K562 (cell line): ENCODE measurements around the gene JPH3. TPM values are rescaled to one million over a fixed set of nuclear protein-coding genes. Genes with fewer than 3 reads are reported as not detected.

Source experiments
- CTCFL ChIP-seq: IDR thresholded peaks from 2 replicates; pipeline ENCODE4 v1.6.1; 2011; ENCODE audit warnings: borderline replicate concordance, low read depth, mild to moderate bottlenecking, moderate library complexity, low read length; ENCODE audit not compliant: insufficient read depth, poor library complexity, severe bottlenecking
- E2F6 ChIP-seq, 2 experiments: IDR thresholded peaks; 2 replicates each; pipeline ENCODE4 v1.6.1; 2011; ENCODE audit warnings: borderline replicate concordance in 1 of 2, control low read depth in 1 of 2, low read depth in 1 of 2, low read length in 1 of 2, mild to moderate bottlenecking in 1 of 2, mixed read lengths in 1 of 2, moderate library complexity in 1 of 2; ENCODE audit not compliant: insufficient read depth in 1 of 2, insufficient read length in 1 of 2, poor library complexity in 1 of 2, severe bottlenecking in 1 of 2; ENCODE audit errors: extremely low read depth in 1 of 2
- ELF1 ChIP-seq: fragments of 200-800 bp; sonication (Bioruptor generic); IDR thresholded peaks from 2 replicates; pipeline ENCODE4 v1.6.1; 2016; ENCODE audit warnings: missing genetic modification characterization, missing compliant biosample characterization
- GABPB2 ChIP-seq: fragments of 250-450 bp; sonication (Bioruptor Pico); conservative IDR thresholded peaks from 2 replicates; pipeline ENCODE4 v1.5.1; 2021; ENCODE audit warnings: mild to moderate bottlenecking
- MBD2 ChIP-seq: sonication (generic); IDR thresholded peaks from 2 replicates; pipeline ENCODE4 v1.6.1; 2016; ENCODE audit warnings: low read depth, borderline replicate concordance
- MTA1 ChIP-seq: fragments of 450-650 bp; IDR thresholded peaks from 2 replicates; pipeline ENCODE4 v1.6.1; 2017; ENCODE audit warnings: borderline replicate concordance
- NR4A1 ChIP-seq, 2 experiments: fragments of 250-450 bp in 1 of 2; fragments of 450-650 bp in 1 of 2; sonication (Bioruptor Pico) in 1 of 2; IDR thresholded peaks; 2 replicates each; pipeline versions ENCODE4 v1.4.0 to v1.6.1; 2016 to 2020; ENCODE audit warnings: mild to moderate bottlenecking in 2 of 2, missing compliant biosample characterization in 1 of 2, missing genetic modification characterization in 1 of 2, moderate library complexity in 1 of 2
- PTTG1 ChIP-seq: fragments of 450-650 bp; IDR thresholded peaks from 2 replicates; pipeline ENCODE4 v1.6.1; 2016; ENCODE audit warnings: low read depth, mild to moderate bottlenecking, missing genetic modification characterization, missing compliant biosample characterization
- RBM25 ChIP-seq: fragments of 200-400 bp; formaldehyde crosslinking; IDR thresholded peaks from 2 replicates; pipeline ENCODE4 v1.6.1; 2018; ENCODE audit warnings: low read length, low read depth, moderate library complexity; ENCODE audit not compliant: severe bottlenecking
- STAT5B ChIP-seq: fragments of 250-450 bp; sonication (Bioruptor Pico); IDR thresholded peaks from 2 replicates; pipeline ENCODE4 v1.8.0; 2021; ENCODE audit warnings: mild to moderate bottlenecking, inconsistent platforms
- TBP ChIP-seq: optimal IDR thresholded peaks from 2 replicates; pipeline ENCODE3; 2011; ENCODE audit warnings: low read depth, low read length, improper control_type of control experiment
- TSC22D4 ChIP-seq: fragments of 450-650 bp; IDR thresholded peaks from 2 replicates; pipeline ENCODE4 v1.6.1; 2016; ENCODE audit warnings: missing genetic modification characterization, missing biosample characterization, control low read depth
- ZNF263 ChIP-seq: sonication (generic); formaldehyde crosslinking; IDR thresholded peaks from 2 replicates; pipeline ENCODE4 v1.8.0; 2022; ENCODE audit warnings: mild to moderate bottlenecking, missing genetic modification reagents, borderline replicate concordance
- ZNF77 ChIP-seq: fragments of 250-450 bp; sonication (Bioruptor Pico); IDR thresholded peaks from 2 replicates; pipeline ENCODE4 v1.5.0; 2020
- polyA plus RNA-seq, 8 experiments: library from polyadenylated mRNA; depleted of rRNA in 4 of 8; stranded (reverse) in 5 of 8; unstranded in 3 of 8; fragments of >200 nt; fragmentation: Nextera tagmentation in 2 of 8; fragmentation: Illumina TruSeq in 1 of 8; extraction: Ambion mirVana in 2 of 8; extraction: Trizol in 1 of 8; gene quantifications; 2 replicates each; pipeline versions ENCODE4 v1.2.1 to v1.2.3, GENCODE V29; 2011 to 2014; ENCODE audit warnings: inconsistent platforms in 1 of 8, missing spikeins in 1 of 8
- total RNA-seq, 7 experiments: library from RNA; depleted of rRNA in 6 of 7; stranded (reverse); fragments of >200 nt in 6 of 7; fragmentation: Illumina TruSeq in 2 of 7; extraction: Trizol in 2 of 7; gene quantifications; 2 replicates each; pipeline versions ENCODE4 v1.2.1 to v1.2.3, GENCODE V29; 2011 to 2021; ENCODE audit warnings: low replicate concordance in 1 of 7
- TF ChIP-seq, protein P1 (sequence below): fragments of 250-450 bp; sonication (Bioruptor Pico); IDR thresholded peaks from 2 replicates; pipeline ENCODE4 v1.8.0; 2021; ENCODE audit warnings: mild to moderate bottlenecking, moderate library complexity
- TF ChIP-seq, protein P2 (sequence below), 2 experiments: fragments of 200-800 bp in 1 of 2; sonication (Bioruptor generic) in 1 of 2; sonication (generic) in 1 of 2; formaldehyde crosslinking in 1 of 2; IDR thresholded peaks in 1 of 2; conservative IDR thresholded peaks in 1 of 2; 2 replicates each; pipeline versions ENCODE4 v1.5.0 to v1.6.1; 2016 to 2020; ENCODE audit warnings: missing compliant biosample characterization in 1 of 2, missing genetic modification characterization in 1 of 2, missing genetic modification reagents in 1 of 2

JPH3 gene
- total and polyA plus RNA-seq, 9 of the 15 experiments (the other 6 are each of a cell fraction or from before 2014, with no cell fraction given): 0.01 TPM; not detected in 8

DNA sequence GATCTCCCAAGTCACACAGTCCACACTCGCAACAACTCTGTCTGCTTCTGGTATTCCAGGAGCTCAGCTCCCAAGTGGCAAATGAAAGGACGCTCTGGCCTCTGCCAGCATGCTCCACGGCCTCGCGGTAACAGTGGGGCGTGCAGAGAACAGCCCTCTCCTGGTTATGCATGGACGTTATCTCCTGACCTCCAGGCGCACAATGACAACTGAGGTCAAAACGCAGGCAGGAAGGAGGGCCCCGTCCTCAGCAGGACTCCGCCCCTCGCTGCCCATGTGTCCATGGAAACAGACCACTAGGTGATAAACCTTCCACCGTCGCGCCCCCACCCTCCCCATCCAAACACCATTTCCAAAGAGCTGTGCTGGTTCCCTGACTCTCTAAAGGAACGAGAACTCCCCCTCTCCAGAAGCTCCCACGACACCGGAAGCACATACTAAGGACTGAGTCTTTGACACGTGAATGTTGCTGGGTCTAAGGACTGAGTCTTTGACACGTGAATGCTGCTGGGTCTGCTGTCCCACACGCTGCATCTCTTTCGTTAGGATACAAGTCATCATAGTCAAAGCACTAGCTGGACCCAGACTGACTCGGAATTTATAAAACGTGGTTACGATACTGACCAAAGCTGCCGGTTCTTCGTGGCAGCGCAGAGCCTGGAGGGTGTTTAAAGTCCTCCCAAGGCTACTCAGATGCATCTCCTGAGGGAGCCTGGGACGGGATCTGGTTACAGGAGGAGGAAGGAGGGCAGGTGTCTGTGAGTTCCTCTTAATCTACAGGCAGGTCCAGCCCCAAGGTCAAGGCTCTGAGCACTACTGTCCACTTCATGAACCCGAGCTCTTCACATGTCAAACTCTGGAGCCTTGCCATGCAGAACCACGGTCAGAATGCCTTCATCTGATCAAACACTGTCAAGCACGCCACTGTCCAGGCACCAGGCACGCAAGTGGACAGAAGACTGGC, 119.6 kb downstream of the JPH3 start (continued):
- TF ChIP-seq, protein P1, sequence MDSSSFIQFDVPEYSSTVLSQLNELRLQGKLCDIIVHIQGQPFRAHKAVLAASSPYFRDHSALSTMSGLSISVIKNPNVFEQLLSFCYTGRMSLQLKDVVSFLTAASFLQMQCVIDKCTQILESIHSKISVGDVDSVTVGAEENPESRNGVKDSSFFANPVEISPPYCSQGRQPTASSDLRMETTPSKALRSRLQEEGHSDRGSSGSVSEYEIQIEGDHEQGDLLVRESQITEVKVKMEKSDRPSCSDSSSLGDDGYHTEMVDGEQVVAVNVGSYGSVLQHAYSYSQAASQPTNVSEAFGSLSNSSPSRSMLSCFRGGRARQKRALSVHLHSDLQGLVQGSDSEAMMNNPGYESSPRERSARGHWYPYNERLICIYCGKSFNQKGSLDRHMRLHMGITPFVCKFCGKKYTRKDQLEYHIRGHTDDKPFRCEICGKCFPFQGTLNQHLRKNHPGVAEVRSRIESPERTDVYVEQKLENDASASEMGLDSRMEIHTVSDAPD (CRISPR knock-in tag): no peak
- no peak for TF ChIP-seq GABPB2 (CRISPR knock-in tag)
- TF ChIP-seq TSC22D4 (tag): no peak
- TF ChIP-seq PTTG1 (tag): no peak
- TF ChIP-seq CTCFL: no peak
- TF ChIP-seq TBP: peak; percentile 56
- TF ChIP-seq MTA1: peak; percentile 20; the same call in 1 of the 2 replicates
- TF ChIP-seq STAT5B (CRISPR knock-in tag): no peak
- peak; percentile 62 for TF ChIP-seq ELF1
- TF ChIP-seq E2F6 (IDR thresholded peaks at IDR 0.05; ENCODE audit: borderline replicate concordance in 1 of 2, extremely low read depth in 1 of 2, insufficient read depth in 1 of 2, insufficient read length in 1 of 2, low read depth in 1 of 2, low read length in 1 of 2, poor library complexity in 1 of 2, severe bottlenecking in 1 of 2): peak; percentile 88 to 89
- no peak for TF ChIP-seq ZNF77 (CRISPR knock-in tag)
- peak; percentile 53; the same call in 1 of the 2 replicates for TF ChIP-seq MBD2
- no peak for TF ChIP-seq RBM25
- 0 out of 2 replicates have a peak, but pooled peaks have one; percentile 40 for TF ChIP-seq NR4A1 (CRISPR knock-in tag; IDR thresholded peaks at IDR 0.05)
- TF ChIP-seq NR4A1 (tag; IDR thresholded peaks at IDR 0.05): no peak
- TF ChIP-seq ZNF263 (CRISPR knock-in tag): peak; percentile 62; the same call in 1 of the 2 replicates
- TF ChIP-seq, protein P2, sequence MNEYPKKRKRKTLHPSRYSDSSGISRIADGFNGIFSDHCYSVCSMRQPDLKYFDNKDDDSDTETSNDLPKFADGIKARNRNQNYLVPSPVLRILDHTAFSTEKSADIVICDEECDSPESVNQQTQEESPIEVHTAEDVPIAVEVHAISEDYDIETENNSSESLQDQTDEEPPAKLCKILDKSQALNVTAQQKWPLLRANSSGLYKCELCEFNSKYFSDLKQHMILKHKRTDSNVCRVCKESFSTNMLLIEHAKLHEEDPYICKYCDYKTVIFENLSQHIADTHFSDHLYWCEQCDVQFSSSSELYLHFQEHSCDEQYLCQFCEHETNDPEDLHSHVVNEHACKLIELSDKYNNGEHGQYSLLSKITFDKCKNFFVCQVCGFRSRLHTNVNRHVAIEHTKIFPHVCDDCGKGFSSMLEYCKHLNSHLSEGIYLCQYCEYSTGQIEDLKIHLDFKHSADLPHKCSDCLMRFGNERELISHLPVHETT (CRISPR knock-in tag; conservative IDR thresholded peaks at IDR 0.05 in 1 of 2, IDR thresholded peaks at IDR 0.05 in 1 of 2): peak in 1 of 2 experiments; percentile 58; a peak in 1 of 4 replicates
